Right cardiac atrium (tissue), 5 donors: Measurements from ENCODE around the gene SLC8A1. TPM values are rescaled to one million over a fixed set of nuclear protein-coding genes. Genes with fewer than 3 reads are reported as not detected.

Source experiments
- ATAC-seq, 2 donors: fragments of 200-7000 bp; cut with Tn5 transposase; one replicate each; pipeline versions ENCODE4 v1.8.0 to v1.9.1; 2020; ENCODE audit warnings: moderate library complexity in 2 of 2, mild to moderate bottlenecking in 1 of 2
- DNase-seq, 3 donors: peaks; one replicate each; pipeline ENCODE4 v3.0.0-alpha.2; 2020
- H3K27ac ChIP-seq: one replicate; pipeline ENCODE4 v1.5.1; 2013; ENCODE audit warnings: mild to moderate bottlenecking, low read length, control low read depth, moderate library complexity
- H3K27me3 ChIP-seq: one replicate; pipeline ENCODE4 v1.6.1; 2013; ENCODE audit not compliant: control insufficient read depth, insufficient read depth
- H3K4me1 ChIP-seq: one replicate; pipeline ENCODE4 v1.6.1; 2013; ENCODE audit warnings: low read length; ENCODE audit not compliant: control insufficient read depth, insufficient read depth
- H3K4me3 ChIP-seq: one replicate; pipeline ENCODE4 v1.5.1; 2013; ENCODE audit warnings: low read length, control low read depth
- H3K9me3 ChIP-seq: one replicate; pipeline ENCODE4 v1.6.1; 2013; ENCODE audit warnings: low read length; ENCODE audit not compliant: control insufficient read depth
- WGBS: extraction: QIAGEN DNeasy Blood & Tissue Kit; methylation state at CpG from one replicate; pipeline ENCODE4 v1.1.7; 2013; 5-methylcytosine and 5-hydroxymethylcytosine counted together
- intact Hi-C, 4 donors: fragments of 100-400 bp; cut with DNase I; formaldehyde crosslinking; loops; one replicate each; pipeline versions ENCODE4 v1.11.0 to v1.14.0; 2022 to 2023
- polyA plus RNA-seq: library from polyadenylated mRNA; stranded (reverse); fragments of 200-250 nt; gene quantifications from one replicate; pipeline ENCODE4 v1.2.3, GENCODE V29; 2013
- total RNA-seq, 4 donors: library from RNA; stranded (reverse); fragmentation: NEBNext Ultra II Directional; extraction: Animal tissue kit (Norgen Biotek cat#: 25700); gene quantifications; one replicate each; pipeline ENCODE4 v1.2.1, GENCODE V29; 2021
- donor health status: healthy with polysubstance abuse.
- donor health status: DM: no; HTN: yes; CAD: no.
- donor health status: DM: no; HTN: no; CAD: no.
- donor health status: DM: no; HTN: yes; CAD: no; lungs with severe emphysema.
- donor health status: DM: yes; HTN: yes; CAD: no.

The SLC8A1 gene
- total and polyA plus RNA-seq, 5 donors = 41.8 to 907 (median 790) TPM

DNA sequence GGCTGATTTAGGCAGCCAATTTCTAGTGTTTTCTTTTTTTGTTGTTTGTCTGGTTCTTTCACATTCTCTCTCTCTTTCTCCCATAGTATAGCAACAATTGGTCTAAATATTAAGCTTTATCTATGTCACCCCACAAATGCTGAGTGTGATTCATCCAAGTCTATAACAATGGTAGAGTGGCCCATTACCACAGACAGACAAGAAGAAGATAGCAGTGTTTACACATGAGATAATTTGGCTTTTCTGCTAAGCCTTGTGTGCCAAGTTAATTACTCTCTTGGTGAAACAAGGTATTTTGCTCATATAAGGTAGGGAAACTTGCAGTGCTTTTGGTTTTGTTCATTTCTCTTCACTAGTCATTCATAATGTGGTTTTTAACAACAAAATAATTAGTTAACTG, 166.5 kb downstream of the SLC8A1 start:
- Histone ChIP-seq H3K4me1 (peaks cover 4% of the 10 kb centered on the region), H3K9me3 (no peaks in the 10 kb centered on the region), H3K27me3 (no peaks in the 10 kb centered on the region), H3K27ac (no peak overlapping the region), H3K4me3 (no peak overlapping the region)
- intact Hi-C loops = no loop called here
- DNase-seq = no peak
- no peak for ATAC-seq

DNA sequence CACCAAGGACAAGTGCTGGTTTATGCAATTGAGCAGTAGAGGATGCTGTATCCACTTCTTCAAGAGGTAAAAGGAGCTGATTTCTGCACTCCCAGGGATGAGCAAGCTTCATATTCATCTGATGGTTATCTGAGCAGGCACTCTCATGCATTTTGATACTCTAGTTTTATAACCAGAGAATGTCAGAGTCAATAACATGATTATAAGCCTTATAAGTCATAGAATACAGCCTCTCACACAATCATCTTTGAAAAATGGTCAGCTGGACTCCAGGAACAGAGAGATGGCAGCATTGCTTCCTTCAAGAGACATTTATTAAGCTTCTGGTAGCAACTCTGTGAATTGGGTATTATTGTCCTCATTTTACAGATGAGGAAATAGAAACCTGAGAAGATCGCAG, 167.1 kb downstream of the SLC8A1 start:
- WGBS = 84% methylated on average over 1 of the region's 1 CpG
- peak overlapping the region; percentile 13 for H3K27ac ChIP-seq
- intact Hi-C loops = no loop called here
- no peak for DNase-seq
- peaks cover 4% of the 10 kb centered on the region for H3K4me1 ChIP-seq
- no peaks in the 10 kb centered on the region for H3K9me3 ChIP-seq
- H3K27me3 ChIP-seq = no peaks in the 10 kb centered on the region
- no peak overlapping the region for H3K4me3 ChIP-seq
- no peak for ATAC-seq

DNA sequence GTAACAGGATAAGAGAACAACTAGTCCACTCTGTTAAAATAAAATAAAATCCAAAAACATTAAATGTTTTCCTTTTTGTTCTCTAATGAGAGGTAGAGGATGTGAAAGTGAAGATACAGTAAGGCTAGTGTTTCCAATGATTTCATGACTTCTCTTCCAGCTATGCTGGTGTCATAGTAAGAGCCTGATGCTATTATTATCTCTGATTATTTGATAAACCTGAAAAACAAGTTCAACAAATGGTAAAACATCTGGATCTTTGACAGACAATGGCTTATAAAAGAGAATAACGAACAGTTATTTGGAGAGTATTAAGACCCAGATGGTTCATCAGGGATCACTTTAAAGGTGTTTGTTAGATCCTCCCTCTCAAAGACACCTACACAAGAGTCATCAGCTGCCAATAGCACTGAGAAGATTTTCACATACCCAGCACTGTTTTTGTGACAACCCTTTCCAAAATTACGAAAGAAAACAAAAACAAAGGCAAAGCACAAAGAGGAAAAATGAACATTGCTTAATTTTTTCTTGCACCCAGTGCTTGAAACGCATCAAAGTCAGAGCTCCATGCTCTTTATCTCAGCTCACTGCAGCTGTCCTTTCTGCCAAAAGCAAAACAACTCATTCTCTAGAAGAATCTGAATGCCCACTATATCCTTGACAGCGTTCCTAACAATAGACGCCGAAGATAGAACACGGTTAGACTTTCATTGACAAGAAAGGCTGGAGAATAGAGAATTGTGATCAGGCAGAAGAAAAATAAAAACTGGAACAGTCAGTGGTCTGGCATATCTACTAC, 168.6 kb downstream of the SLC8A1 start:
- H3K4me3 ChIP-seq = no peak overlapping the region

DNA sequence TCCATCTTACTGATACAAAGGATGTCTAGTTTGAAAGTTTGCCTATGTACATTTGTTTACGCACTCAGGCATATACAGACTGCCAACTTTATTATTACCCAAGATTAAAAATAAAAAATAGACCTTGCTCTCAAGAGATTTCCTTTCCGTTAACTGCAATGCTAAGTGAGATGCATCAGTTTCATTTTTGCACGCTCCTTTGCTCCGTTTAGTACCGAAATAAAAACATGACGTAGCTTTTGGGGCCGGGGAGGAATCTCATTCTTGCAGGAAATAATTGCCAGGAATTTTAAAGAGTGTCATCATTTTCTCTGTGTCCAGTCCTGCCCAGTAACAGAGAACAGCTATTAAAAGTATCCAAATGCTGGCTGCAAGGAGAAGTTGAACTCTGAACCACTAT, 169.5 kb downstream of the SLC8A1 start:
- no peaks in the 10 kb centered on the region for H3K9me3 ChIP-seq
- WGBS = 34% methylated on average over 7 of the region's 7 CpGs
- peaks cover 4% of the 10 kb centered on the region for H3K4me1 ChIP-seq
- H3K4me3 ChIP-seq = peak overlapping the region; percentile 55
- H3K27ac ChIP-seq = no peak overlapping the region
- ATAC-seq (no peak), DNase-seq (no peak)
- intact Hi-C loops = no loop called here
- no peaks in the 10 kb centered on the region for H3K27me3 ChIP-seq

More for the DNA sequence above, 168.6 kb downstream of the SLC8A1 start:
- H3K27me3 ChIP-seq = no peaks in the 10 kb centered on the region
- H3K9me3 ChIP-seq = no peaks in the 10 kb centered on the region
- H3K27ac ChIP-seq = peak overlapping the region; percentile 5
- H3K4me1 ChIP-seq = peaks cover 4% of the 10 kb centered on the region
- peak in 1 of 2 donors; percentile 14 for ATAC-seq
- DNase-seq = no peak
- intact Hi-C loops = no loop called here
- 29% methylated on average over 7 of the region's 7 CpGs for WGBS

DNA sequence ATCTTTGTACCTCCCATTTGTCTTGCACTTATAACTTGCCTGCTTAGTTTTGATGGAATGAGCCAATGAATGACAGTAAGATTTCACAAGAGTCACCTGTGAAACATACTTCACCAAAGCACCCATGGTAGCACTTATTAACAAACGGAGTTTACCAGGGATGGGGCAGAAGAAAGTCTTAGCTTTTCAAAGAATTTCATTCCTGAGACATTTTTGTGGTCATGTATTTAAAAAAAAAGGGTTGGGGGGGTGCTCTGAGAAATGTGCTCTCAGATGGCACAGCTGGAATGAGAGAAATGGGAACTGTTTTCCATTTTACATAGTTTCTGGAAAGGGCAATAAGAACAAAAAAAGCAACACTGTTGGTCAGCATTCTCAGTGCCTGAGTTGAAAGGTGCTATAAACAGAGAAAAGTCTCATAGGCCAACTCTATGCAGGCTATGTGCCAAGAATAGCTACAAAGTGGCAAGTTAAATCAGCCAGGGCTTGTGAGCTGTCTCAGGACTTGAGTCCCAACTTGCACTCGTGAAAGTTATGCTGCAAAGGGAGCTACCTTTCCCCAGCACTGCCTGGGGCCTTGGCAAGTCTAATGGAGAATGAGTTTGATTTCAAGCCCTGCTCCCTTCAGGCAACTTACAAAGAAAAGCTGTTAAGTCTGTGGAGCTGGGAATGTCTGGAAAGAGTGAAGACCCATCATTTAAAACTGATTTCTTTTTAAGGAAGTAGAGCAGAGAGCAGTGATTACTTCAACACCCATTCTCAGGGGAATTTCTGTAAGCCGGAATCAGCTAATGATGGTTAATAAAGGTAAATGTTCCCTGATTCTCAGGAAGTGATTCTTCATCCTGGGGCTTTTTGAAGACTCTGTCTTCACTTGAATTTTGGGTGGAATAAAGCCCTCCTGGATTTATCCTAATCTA, 170.6 kb downstream of the SLC8A1 start:
- WGBS = 43% methylated on average over 3 of the region's 3 CpGs
- intact Hi-C loops = no loop called here
- ATAC-seq = peak; percentile 67 to 81

DNA sequence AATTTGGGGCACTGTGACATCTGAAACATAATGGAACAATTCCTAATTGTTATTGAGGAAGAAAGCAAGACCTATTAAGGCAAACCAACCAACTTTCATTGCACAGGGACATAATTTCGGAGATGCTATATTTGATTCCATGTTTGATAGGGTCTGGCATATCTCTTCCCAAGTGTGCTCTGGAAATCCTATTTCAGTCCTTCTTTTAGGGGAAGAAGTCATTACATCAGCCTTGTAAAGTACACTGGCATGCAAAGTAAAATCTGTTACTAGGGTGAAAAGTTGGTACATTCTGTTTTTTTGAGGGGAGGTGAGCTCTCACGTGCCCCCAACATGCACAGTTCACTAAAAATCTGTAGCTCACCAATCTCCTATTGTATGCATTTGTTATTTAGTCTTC, 172.4 kb downstream of the SLC8A1 start:
- no peak for DNase-seq
- Histone ChIP-seq H3K9me3 (no peaks in the 10 kb centered on the region), H3K27ac (no peak overlapping the region), H3K4me1 (peaks cover 4% of the 10 kb centered on the region), H3K4me3 (no peak overlapping the region), H3K27me3 (no peaks in the 10 kb centered on the region)
- intact Hi-C loops = no loop called here
- 68% methylated on average over 2 of the region's 2 CpGs for WGBS
- ATAC-seq = no peak

More for the DNA sequence above, 170.6 kb downstream of the SLC8A1 start:
- peak overlapping the region; percentile 51 for H3K27ac ChIP-seq
- no peak overlapping the region for H3K4me3 ChIP-seq
- DNase-seq = peak in 1 of 3 donors; percentile 48
- peaks cover 4% of the 10 kb centered on the region for H3K4me1 ChIP-seq
- no peaks in the 10 kb centered on the region for H3K9me3 ChIP-seq
- no peaks in the 10 kb centered on the region for H3K27me3 ChIP-seq

DNA sequence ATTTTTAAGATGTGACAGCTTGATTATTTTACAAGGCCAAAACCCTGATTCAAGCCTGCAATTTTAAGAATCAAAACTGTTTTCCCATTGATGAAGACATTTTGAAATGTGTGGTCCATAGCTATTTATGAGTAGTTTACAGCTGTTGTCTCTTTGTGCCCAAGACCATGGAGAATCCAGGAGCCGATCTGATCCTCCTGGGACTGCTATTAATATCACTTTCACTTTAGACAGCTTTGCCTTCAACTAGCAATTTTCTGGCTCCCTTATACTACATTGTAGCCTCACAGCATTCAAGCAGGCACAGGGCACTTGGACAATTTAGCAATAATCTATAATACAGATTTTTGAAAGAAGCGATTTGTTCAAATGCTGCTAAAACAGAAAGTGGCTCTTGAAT, 172.9 kb downstream of the SLC8A1 start:
- DNase-seq (no peak), ATAC-seq (peak; percentile 52 to 57)
- H3K9me3 ChIP-seq = no peaks in the 10 kb centered on the region
- peak overlapping the region; percentile 46 for H3K4me3 ChIP-seq
- H3K27me3 ChIP-seq = no peaks in the 10 kb centered on the region
- 41% methylated on average over 2 of the region's 2 CpGs for WGBS
- intact Hi-C loops = no loop called here
- no peak overlapping the region for H3K27ac ChIP-seq
- peaks cover 4% of the 10 kb centered on the region for H3K4me1 ChIP-seq

DNA sequence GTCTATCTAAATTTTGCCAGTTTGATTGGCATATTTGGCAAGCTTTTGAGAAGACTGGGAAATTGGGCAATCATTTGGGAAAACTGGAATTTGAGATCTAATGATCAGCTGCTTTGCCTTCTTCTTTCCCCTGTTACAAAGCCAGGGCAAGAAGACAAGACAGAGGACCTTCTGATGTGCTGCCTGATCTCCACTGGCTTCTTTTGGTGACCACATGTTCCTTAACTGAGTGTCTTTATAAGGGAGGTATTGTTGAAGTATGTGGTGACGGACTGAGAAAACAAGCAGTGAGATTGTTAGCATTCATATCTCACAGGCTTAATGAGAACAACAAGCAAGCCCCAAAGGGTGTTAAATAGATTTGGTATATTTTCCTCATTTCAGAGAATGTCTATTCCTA, 175.8 kb downstream of the SLC8A1 start:
- Histone ChIP-seq H3K4me1 (no peaks in the 10 kb centered on the region), H3K27me3 (no peaks in the 10 kb centered on the region), H3K27ac (no peak overlapping the region), H3K9me3 (no peaks in the 10 kb centered on the region), H3K4me3 (no peak overlapping the region)
- no peak for DNase-seq
- intact Hi-C loops = no loop called here
- 63% methylated on average over 1 of the region's 1 CpG for WGBS
- no peak for ATAC-seq

DNA sequence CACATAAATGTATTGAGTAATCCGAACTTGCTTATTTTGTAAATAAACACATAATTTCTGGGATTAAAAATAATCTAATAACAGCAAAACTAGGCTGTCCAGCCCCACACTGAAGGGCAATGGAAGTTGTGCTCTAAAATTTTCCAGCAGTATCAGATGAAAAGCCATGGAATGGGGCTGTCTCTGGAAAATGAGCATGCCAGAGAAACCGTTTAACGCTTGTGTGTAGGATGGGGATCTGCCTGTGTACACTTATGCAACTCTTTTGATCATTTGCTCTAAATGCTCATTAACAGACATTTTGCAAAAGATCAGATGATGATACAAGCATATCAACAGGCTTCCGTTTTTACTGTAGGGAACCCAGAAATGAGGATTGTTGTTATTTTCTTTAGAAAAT, 177.6 kb downstream of the SLC8A1 start:
- ATAC-seq = no peak
- Histone ChIP-seq H3K27ac (no peak overlapping the region), H3K4me3 (no peak overlapping the region), H3K9me3 (no peaks in the 10 kb centered on the region), H3K27me3 (no peaks in the 10 kb centered on the region), H3K4me1 (peaks cover 3% of the 10 kb centered on the region)
- no peak for DNase-seq
- 58% methylated on average over 4 of the region's 4 CpGs for WGBS
- intact Hi-C loops = no loop called here

DNA sequence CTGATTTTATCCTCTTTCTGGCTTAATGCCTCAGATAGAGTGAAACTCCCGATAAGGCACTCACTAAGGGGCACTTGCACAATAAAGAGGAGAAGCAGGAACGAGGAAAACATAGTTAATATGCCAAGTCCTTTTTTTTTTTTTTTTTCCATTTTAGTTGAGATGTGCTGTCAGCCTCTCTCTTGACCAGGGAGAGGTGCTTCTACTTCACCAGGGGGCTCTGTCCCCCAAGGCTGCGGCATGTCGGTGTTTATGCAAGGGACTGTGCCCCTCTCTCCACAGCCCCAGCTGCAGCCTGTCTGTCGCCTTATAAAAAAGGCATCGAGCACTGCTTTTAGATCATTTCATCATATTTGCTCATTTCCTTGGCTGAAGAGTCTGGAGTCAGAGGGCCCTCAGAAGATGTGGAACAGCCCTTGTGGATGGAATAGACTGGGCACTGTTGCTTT, 178.1 kb downstream of the SLC8A1 start:
- no peaks in the 10 kb centered on the region for H3K27me3 ChIP-seq
- ATAC-seq (peak; percentile 60 to 66), DNase-seq (peak; percentile 26 to 63 (median 53))
- H3K9me3 ChIP-seq = no peaks in the 10 kb centered on the region
- no peak overlapping the region for H3K27ac ChIP-seq
- no peak overlapping the region for H3K4me3 ChIP-seq
- H3K4me1 ChIP-seq = peaks cover 3% of the 10 kb centered on the region
- intact Hi-C loops = no loop called here
- WGBS = 27% methylated on average over 6 of the region's 6 CpGs

DNA sequence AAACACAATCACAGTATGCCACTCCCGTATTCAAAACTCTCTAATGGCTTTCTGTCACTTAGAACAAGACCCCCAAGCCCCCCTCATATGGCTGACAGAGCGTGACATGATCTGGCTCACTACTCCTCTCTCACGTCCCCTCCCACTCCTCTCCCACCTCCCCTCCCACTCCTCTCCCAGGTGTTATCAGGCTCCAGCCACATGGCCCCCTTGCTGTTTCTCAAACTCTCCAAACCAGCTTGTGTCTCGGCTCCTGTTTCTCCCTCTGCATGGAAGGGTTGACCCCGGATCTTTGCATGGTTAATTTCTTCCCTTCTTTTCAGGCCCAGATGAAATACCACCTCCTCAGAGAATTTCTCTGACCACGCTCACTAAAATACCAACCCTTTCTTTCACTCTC, 180.8 kb downstream of the SLC8A1 start:
- H3K4me3 ChIP-seq = no peak overlapping the region
- intact Hi-C loops = no loop called here
- no peak overlapping the region for H3K27ac ChIP-seq
- ATAC-seq = no peak
- DNase-seq = no peak
- H3K4me1 ChIP-seq = peaks cover 3% of the 10 kb centered on the region
- 61% methylated on average over 6 of the region's 6 CpGs for WGBS
- H3K27me3 ChIP-seq = no peaks in the 10 kb centered on the region
- H3K9me3 ChIP-seq = no peaks in the 10 kb centered on the region
